Colonic mucosa (tissue), 4 donors: ENCODE results near the gene SART1. TPM values are rescaled to one million over a fixed set of nuclear protein-coding genes. Genes with fewer than 3 reads are reported as not detected.
A peak's percentile ranks its signal among the peaks of the same experiment; 100 is the strongest.

Source experiments
- DNase-seq: peaks from one replicate; pipeline ENCODE4 v3.0.0-alpha.2; 2020
- H3K27ac ChIP-seq: fragments of 200-600 bp; one replicate; pipeline ENCODE4 v1.8.0; 2021
- H3K27me3 ChIP-seq: fragments of 200-600 bp; one replicate; pipeline ENCODE4 v1.8.0; 2021
- H3K36me3 ChIP-seq: fragments of 200-600 bp; one replicate; pipeline ENCODE4 v1.8.0; 2021
- H3K4me1 ChIP-seq: fragments of 200-600 bp; one replicate; pipeline ENCODE4 v1.8.0; 2021; ENCODE audit warnings: mild to moderate bottlenecking
- H3K4me3 ChIP-seq: fragments of 200-600 bp; one replicate; pipeline ENCODE4 v1.8.0; 2021
- H3K9ac ChIP-seq, 2 donors: one replicate each; pipeline ENCODE4 v1.7.0; 2013; ENCODE audit warnings: control low read depth in 2 of 2, low read depth in 2 of 2, low read length in 2 of 2
- H3K9me3 ChIP-seq: fragments of 200-600 bp; one replicate; pipeline ENCODE4 v1.8.0; 2021
- CTCF ChIP-seq: fragments of 200-600 bp; IDR thresholded peaks from one replicate; pipeline ENCODE4 v1.8.0; 2022; ENCODE audit warnings: antibody characterized with exemption, mild to moderate bottlenecking
- intact Hi-C: fragments of 100-400 bp; cut with DNase I; formaldehyde crosslinking; loops from one replicate; pipeline ENCODE4 v1.14.1; 2022
- total RNA-seq, 2 donors: library from RNA; stranded (reverse); fragmentation: NEBNext Ultra II Directional in 1 of 2; extraction: Animal tissue kit (Norgen Biotek cat#: 25700) in 1 of 2; gene quantifications; one replicate each; pipeline ENCODE4 v1.2.1, GENCODE V29; 2021
- donor health status: healthy.
- donor health status: DM: no; HTN: no; CAD: no.
- donor health status: DM: no; HTN: no; CAD: no.

The SART1 gene
- total RNA-seq, 2 donors from 2014 or later: 40.0 to 50.9 TPM

- Histone ChIP-seq H3K9me3 (no peaks in the 10 kb centered on the region), H3K36me3 (peaks cover 17% of the 10 kb centered on the region), H3K4me1 (peaks cover 6% of the 10 kb centered on the region), H3K27me3 (no peaks in the 10 kb centered on the region), H3K9ac (peak overlapping the region; percentile 85 to 99), H3K27ac (peak overlapping the region; percentile 93), H3K4me3 (peak overlapping the region; percentile 71)
- intact Hi-C loops: loop anchor here (5.0 kb wide), 1 partner anchor 41 kb away; the partner anchor contains the start of gene SART1
- DNase-seq: no peak
- TF ChIP-seq CTCF: no peak
Observed at GRCh38 chr11:66003291-66003690, 41.8 kb downstream of the SART1 start.

DNA sequence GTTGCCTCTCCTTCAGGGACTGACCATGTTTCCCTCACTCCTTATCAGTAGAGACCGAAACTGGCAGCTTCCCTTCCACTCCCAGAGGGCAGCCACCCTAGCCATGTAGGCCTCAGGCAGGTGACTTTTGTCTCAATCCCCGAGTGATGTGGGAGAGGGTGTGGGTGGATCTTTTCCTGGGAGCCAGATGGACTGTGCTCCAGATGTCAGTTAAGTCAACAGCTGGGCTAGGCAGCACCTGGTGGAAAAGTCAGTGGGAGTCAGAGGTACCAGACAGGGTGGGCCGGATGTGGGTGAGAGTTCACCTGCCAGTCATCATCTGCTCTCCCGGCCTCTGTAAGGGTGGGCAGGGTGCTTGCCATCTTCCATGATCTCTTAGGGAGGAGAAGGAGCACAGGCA is 42.7 kb downstream of the SART1 start:
- Histone ChIP-seq H3K9me3 (no peaks in the 10 kb centered on the region), H3K27ac (no peak overlapping the region), H3K4me1 (peaks cover 6% of the 10 kb centered on the region), H3K36me3 (peaks cover 8% of the 10 kb centered on the region), H3K4me3 (no peak overlapping the region), H3K9ac (no peak overlapping the region), H3K27me3 (no peaks in the 10 kb centered on the region)
- TF ChIP-seq CTCF: no peak
- intact Hi-C loops: loop anchor here (5.0 kb wide), 1 partner anchor 42 kb away; the partner anchor contains the start of gene SART1
- no peak for DNase-seq

GRCh38 chr11:66006134-66006890 is 44.8 kb downstream of the SART1 start:
- Histone ChIP-seq H3K4me3 (no peak overlapping the region), H3K9me3 (no peaks in the 10 kb centered on the region), H3K27ac (no peak overlapping the region), H3K9ac (no peak overlapping the region), H3K36me3 (no peaks in the 10 kb centered on the region), H3K27me3 (peaks cover under 1% of the 10 kb centered on the region), H3K4me1 (peaks cover 3% of the 10 kb centered on the region)
- TF ChIP-seq CTCF: no peak
- intact Hi-C loops: no loop called here
- DNase-seq: no peak

- no peak overlapping the region for H3K27ac ChIP-seq
- no peak for DNase-seq
- intact Hi-C loops: no loop called here
- peaks cover 5% of the 10 kb centered on the region for H3K27me3 ChIP-seq
- no peak overlapping the region for H3K9ac ChIP-seq
- no peaks in the 10 kb centered on the region for H3K36me3 ChIP-seq
- no peak for TF ChIP-seq CTCF
- peaks cover 3% of the 10 kb centered on the region for H3K4me1 ChIP-seq
- no peaks in the 10 kb centered on the region for H3K9me3 ChIP-seq
- H3K4me3 ChIP-seq: no peak overlapping the region
Observed at GRCh38 chr11:66006891-66007176, 45.3 kb downstream of the SART1 start.

GRCh38 chr11:66007201-66007634 is 45.7 kb downstream of the SART1 start:
- TF ChIP-seq CTCF: no peak
- H3K36me3 ChIP-seq: no peaks in the 10 kb centered on the region
- no peak overlapping the region for H3K27ac ChIP-seq
- no peak for DNase-seq
- intact Hi-C loops: no loop called here
- peaks cover 3% of the 10 kb centered on the region for H3K4me1 ChIP-seq
- H3K9ac ChIP-seq: no peak overlapping the region
- H3K9me3 ChIP-seq: no peaks in the 10 kb centered on the region
- H3K27me3 ChIP-seq: peaks cover 9% of the 10 kb centered on the region
- no peak overlapping the region for H3K4me3 ChIP-seq
